ENCODE data around the gene KDM4F.

GRCh38 chr11:95055283-95055897 is 6.2 kb downstream of the KDM4F start:
- TF ChIP-seq CTCF (IDR thresholded peaks at IDR 0.05) (no peak), POLR2A (IDR thresholded peaks at IDR 0.05) (no peak)

Data from esophagus squamous epithelium (tissue), 4 donors.